Measurements from ENCODE around the gene ALG11.

DNA sequence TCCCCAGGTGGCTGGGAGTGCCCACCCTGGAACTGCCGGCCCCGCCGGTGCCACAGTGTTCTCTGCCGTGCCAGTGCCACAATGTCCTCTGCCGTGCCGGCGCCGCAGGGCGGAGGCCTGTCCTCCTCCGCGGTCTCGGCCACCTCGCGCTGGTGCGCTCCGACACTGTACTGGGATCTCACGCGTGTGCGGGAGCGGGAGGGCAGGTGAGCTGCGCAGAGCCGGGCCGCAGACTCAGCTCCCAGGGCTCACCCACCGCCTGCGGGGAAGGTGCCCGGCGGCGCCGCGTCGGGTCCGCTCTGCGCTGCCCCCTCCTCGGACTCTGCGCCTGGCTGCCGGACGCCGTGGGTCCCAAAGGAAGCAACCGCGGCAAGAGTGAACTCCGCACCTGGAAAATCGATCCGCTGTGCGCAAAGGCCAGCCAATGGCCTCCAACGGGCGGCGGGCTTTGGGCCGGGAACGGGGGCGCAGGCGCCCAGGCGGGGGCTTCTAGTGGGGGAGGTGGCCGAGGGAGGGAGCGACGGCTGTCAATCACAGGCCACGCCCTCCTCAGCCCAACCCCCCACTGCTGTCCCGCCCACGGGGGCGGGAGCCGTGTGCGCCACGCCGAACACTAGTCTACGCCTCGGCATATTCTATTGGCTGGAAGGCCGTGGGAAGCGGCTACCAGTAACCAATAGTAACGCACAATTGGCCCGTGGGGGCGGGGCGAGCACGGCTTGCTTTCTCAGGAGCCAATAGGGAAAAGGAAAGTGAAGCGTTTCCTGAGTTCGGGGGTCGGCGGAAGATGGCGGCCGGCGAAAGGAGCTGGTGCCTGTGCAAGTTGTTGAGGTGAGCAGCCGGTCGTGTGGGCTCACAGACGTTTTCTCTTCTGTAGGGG lies at the start of gene ALG11:
- TF ChIP-seq EZH2 (IDR thresholded peaks at IDR 0.05; ENCODE audit: borderline replicate concordance, low read length): no peak
- TF ChIP-seq, protein P1, sequence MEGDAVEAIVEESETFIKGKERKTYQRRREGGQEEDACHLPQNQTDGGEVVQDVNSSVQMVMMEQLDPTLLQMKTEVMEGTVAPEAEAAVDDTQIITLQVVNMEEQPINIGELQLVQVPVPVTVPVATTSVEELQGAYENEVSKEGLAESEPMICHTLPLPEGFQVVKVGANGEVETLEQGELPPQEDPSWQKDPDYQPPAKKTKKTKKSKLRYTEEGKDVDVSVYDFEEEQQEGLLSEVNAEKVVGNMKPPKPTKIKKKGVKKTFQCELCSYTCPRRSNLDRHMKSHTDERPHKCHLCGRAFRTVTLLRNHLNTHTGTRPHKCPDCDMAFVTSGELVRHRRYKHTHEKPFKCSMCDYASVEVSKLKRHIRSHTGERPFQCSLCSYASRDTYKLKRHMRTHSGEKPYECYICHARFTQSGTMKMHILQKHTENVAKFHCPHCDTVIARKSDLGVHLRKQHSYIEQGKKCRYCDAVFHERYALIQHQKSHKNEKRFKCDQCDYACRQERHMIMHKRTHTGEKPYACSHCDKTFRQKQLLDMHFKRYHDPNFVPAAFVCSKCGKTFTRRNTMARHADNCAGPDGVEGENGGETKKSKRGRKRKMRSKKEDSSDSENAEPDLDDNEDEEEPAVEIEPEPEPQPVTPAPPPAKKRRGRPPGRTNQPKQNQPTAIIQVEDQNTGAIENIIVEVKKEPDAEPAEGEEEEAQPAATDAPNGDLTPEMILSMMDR (conservative IDR thresholded peaks at IDR 0.05 in 1 of 2, IDR thresholded peaks at IDR 0.05 in 1 of 2; ENCODE audit: extremely low read depth in 1 of 2, insufficient read depth in 1 of 2, low read depth in 1 of 2, low read length in 2 of 2): no peak
